Measurements from ENCODE around the gene ATP9A.

DNA sequence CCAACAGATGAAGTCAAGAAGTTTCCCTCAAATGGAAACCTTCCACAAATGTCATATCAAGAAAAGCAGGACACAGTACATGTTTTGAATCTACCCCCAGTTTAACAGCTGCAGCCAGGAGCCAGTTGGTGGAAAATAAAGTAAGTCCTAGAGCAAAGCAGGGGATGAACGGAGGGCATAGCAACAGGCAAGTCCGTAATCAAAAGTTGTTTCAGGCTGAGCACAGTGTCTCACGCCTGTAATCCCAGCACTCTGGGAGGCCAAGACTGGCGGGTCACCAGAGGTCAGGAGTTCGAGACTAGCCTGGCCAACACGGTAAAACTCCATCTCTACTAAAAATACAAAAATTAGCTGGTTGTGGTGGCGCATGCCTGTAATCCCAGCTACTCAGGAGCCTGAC is 36.6 kb upstream of the ATP9A start:
- TF ChIP-seq EZH2 (IDR thresholded peaks at IDR 0.05; ENCODE audit: borderline replicate concordance, insufficient read depth, low read length, poor library complexity, severe bottlenecking) (no peak), RAD21 (conservative IDR thresholded peaks at IDR 0.05) (no peak), POLR2AphosphoS5 (IDR thresholded peaks at IDR 0.05) (no peak), TAF1 (IDR thresholded peaks at IDR 0.05; ENCODE audit: low read depth) (no peak), EP300 (conservative IDR thresholded peaks at IDR 0.05; ENCODE audit: poor library complexity, severe bottlenecking) (no peak), MXI1 (conservative IDR thresholded peaks at IDR 0.05; ENCODE audit: poor library complexity, severe bottlenecking) (no peak), SMC3 (conservative IDR thresholded peaks at IDR 0.05; ENCODE audit: poor library complexity) (no peak)
- TF ChIP-seq, protein P1, sequence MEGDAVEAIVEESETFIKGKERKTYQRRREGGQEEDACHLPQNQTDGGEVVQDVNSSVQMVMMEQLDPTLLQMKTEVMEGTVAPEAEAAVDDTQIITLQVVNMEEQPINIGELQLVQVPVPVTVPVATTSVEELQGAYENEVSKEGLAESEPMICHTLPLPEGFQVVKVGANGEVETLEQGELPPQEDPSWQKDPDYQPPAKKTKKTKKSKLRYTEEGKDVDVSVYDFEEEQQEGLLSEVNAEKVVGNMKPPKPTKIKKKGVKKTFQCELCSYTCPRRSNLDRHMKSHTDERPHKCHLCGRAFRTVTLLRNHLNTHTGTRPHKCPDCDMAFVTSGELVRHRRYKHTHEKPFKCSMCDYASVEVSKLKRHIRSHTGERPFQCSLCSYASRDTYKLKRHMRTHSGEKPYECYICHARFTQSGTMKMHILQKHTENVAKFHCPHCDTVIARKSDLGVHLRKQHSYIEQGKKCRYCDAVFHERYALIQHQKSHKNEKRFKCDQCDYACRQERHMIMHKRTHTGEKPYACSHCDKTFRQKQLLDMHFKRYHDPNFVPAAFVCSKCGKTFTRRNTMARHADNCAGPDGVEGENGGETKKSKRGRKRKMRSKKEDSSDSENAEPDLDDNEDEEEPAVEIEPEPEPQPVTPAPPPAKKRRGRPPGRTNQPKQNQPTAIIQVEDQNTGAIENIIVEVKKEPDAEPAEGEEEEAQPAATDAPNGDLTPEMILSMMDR (IDR thresholded peaks at IDR 0.05; ENCODE audit: poor library complexity, severe bottlenecking) = no peak
- TF ChIP-seq, protein P2, sequence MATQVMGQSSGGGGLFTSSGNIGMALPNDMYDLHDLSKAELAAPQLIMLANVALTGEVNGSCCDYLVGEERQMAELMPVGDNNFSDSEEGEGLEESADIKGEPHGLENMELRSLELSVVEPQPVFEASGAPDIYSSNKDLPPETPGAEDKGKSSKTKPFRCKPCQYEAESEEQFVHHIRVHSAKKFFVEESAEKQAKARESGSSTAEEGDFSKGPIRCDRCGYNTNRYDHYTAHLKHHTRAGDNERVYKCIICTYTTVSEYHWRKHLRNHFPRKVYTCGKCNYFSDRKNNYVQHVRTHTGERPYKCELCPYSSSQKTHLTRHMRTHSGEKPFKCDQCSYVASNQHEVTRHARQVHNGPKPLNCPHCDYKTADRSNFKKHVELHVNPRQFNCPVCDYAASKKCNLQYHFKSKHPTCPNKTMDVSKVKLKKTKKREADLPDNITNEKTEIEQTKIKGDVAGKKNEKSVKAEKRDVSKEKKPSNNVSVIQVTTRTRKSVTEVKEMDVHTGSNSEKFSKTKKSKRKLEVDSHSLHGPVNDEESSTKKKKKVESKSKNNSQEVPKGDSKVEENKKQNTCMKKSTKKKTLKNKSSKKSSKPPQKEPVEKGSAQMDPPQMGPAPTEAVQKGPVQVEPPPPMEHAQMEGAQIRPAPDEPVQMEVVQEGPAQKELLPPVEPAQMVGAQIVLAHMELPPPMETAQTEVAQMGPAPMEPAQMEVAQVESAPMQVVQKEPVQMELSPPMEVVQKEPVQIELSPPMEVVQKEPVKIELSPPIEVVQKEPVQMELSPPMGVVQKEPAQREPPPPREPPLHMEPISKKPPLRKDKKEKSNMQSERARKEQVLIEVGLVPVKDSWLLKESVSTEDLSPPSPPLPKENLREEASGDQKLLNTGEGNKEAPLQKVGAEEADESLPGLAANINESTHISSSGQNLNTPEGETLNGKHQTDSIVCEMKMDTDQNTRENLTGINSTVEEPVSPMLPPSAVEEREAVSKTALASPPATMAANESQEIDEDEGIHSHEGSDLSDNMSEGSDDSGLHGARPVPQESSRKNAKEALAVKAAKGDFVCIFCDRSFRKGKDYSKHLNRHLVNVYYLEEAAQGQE (IDR thresholded peaks at IDR 0.05; ENCODE audit: borderline replicate concordance) = no peak

Data from neural cell (in vitro differentiated cells).